ENCODE data around the gene LTBP3. TPM values are rescaled to one million over a fixed set of nuclear protein-coding genes. Genes with fewer than 3 reads are reported as not detected.
A peak's percentile ranks its signal among the peaks of the same experiment; 100 is the strongest.

LTBP3 gene
- total RNA-seq, 2 experiments from 2014 or later, result 57.8 to 72.7 TPM

- Mint-ChIP-seq H3K9me3 (ENCODE audit: low read depth) (no peaks in the 10 kb centered on the region), H3K36me3 (ENCODE audit: low read depth) (peaks cover 16% of the 10 kb centered on the region), H3K27me3 (no peaks in the 10 kb centered on the region), H3K4me1 (peaks cover 22% of the 10 kb centered on the region), H3K27ac (peak overlapping the region; percentile 81), H3K4me3 (peak overlapping the region; percentile 72)
- CTCF ChIA-PET, result interaction anchor here (0.5 to 4.9 kb wide), 26 partner anchors 11 to 510 kb away, joined by 3 to 49 read pairs (median 4); partner anchors contain the start of genes EHBP1L1, FAM89B, KCNK7 and PCNX3
- POLR2A ChIA-PET, result interaction anchor here (0.6 to 1.2 kb wide), 3 partner anchors 30 to 72 kb away, joined by 3 read pairs; no protein-coding TSS in a partner anchor
- ATAC-seq (no peak), DNase-seq (no peak)
- intact Hi-C loops (cut with DNase I, micrococcal nuclease), result no loop called here
These were observed 16.8 kb downstream of the LTBP3 start for GRCh38 chr11:65541093-65541982.

DNA sequence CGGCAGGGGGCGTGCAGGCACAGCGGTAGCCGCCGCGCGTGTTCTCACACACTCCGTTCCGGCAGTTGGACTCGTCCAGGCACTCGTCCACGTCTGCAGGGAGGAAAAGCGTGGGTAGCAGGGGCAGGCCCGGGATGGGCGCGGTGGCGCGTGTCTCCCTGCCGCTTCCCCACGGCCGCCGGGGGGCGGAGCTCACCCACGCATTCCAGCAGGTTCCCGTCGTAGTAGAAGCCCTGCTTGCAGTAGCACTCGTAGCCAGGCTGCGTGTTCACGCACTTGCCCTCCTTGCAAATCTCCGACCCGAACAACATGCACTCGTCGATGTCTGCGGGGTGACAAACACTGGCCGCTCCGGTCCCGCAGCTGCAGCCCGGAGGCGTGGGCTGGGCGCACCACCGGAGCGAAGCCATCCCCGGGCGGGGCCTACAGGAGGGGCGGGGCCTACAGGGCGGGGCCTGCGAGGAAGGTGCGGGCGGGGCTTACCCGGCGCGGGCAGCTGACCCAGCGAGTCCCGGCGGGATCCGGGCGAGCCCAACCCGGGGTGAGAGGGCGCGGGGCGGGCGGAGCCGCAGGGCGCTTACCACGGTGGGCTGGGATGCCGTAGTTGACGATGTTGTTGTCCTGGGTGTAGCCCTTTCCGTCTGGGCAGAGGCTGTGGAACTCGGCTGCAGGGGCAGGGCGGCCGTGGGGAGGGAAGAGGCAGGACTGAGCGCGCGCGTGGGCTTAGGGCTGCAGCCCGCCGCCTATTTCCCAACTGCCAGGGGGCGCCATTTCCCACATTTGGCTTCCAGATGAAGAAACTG is 17.7 kb downstream of the LTBP3 start:
- DNase-seq (peak; percentile 93), ATAC-seq (peak; percentile 89)
- intact Hi-C loops (cut with DNase I, micrococcal nuclease), result loop anchor here (1.0 kb wide), 10 partner anchors 15 to 186 kb away; partner anchors contain the start of genes PCNX3 (in 2 of the 2), ZNRD2 (in 2 of the 2), FRMD8 (in 1 of the 2) and SCYL1 (in 1 of the 2)
- peak overlapping the region; percentile 72 for H3K4me3 Mint-ChIP-seq
- H3K27ac Mint-ChIP-seq, result peak overlapping the region; percentile 81
- H3K9me3 Mint-ChIP-seq (ENCODE audit: low read depth), result no peaks in the 10 kb centered on the region
- H3K36me3 Mint-ChIP-seq (ENCODE audit: low read depth), result peaks cover 15% of the 10 kb centered on the region
- H3K4me1 Mint-ChIP-seq, result peaks cover 15% of the 10 kb centered on the region
- CTCF ChIA-PET, result interaction anchor here (0.5 to 4.9 kb wide), 26 partner anchors 10 to 279 kb away, joined by 3 to 49 read pairs (median 4); partner anchors contain the start of genes EHBP1L1, FAM89B, KCNK7 and PCNX3
- POLR2A ChIA-PET, result interaction anchor here (0.5 to 1.4 kb wide), 4 partner anchors 26 to 73 kb away, joined by 3 to 6 read pairs (median 4); partner anchors contain the start of gene FAM89B
- H3K27me3 Mint-ChIP-seq, result no peaks in the 10 kb centered on the region

- Mint-ChIP-seq H3K27ac (no peak overlapping the region), H3K36me3 (ENCODE audit: low read depth) (peaks cover 14% of the 10 kb centered on the region), H3K4me1 (peaks cover 10% of the 10 kb centered on the region), H3K27me3 (no peaks in the 10 kb centered on the region), H3K9me3 (ENCODE audit: low read depth) (no peaks in the 10 kb centered on the region), H3K4me3 (peak overlapping the region; percentile 72)
- CTCF ChIA-PET, result interaction anchor here (0.6 to 4.9 kb wide), 17 partner anchors 14 to 278 kb away, joined by 3 to 49 read pairs (median 4); partner anchors contain the start of genes EHBP1L1, FAM89B, KCNK7 and PCNX3
- DNase-seq (no peak), ATAC-seq (peak; percentile 76)
- intact Hi-C loops (cut with DNase I, micrococcal nuclease), result loop anchor here (1.0 kb wide), 10 partner anchors 15 to 186 kb away; partner anchors contain the start of genes PCNX3 (in 2 of the 2), ZNRD2 (in 2 of the 2), FRMD8 (in 1 of the 2) and SCYL1 (in 1 of the 2)
- POLR2A ChIA-PET, result interaction anchor here (0.5 to 1.4 kb wide), 3 partner anchors 26 to 33 kb away, joined by 3 to 6 read pairs (median 4); partner anchors contain the start of gene FAM89B
These were observed 18.3 kb downstream of the LTBP3 start for GRCh38 chr11:65539744-65540289.

DNA sequence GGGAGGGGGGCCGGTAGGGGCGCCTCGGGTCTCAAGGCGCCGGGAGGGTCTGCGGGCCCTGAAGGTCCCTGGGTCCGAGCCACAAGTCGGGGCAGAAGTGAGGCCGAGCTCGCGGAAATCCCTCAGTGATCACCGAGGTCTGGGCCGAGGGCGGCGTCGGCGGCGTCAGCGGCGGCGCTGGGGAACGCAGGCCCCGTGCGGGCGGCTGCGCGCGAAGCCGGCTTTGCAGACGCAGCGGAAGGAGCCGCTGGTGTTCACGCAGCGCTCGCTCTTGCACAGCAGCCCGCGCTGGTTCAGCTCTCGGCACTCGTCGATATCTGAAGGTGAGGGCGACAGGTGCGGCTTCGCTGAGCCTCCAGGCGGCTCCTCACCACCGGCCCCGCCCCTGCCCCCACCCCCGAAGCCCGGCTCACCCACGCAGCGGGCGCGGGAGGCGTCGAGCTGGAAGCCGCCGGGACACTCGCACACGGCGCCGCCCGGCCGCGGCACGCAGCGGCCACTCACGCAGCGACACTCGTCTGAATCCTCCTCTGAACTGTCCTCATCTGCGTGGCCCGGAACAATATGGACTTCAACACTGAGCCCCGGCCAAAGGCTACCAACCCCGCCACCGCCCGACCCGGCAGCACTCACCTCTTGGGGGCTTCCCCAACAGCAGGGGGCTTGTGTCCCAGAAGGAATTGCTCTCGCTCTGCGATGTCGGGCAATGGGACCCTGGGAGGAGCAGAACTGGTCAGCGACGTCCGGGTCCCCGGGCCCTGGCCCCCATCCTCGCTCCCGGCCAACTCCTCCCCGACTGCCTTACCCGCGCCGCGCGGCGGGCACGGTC is 19.0 kb downstream of the LTBP3 start:
- intact Hi-C loops (cut with DNase I, micrococcal nuclease), result no loop called here
- H3K27me3 Mint-ChIP-seq, result no peaks in the 10 kb centered on the region
- H3K27ac Mint-ChIP-seq, result no peak overlapping the region
- no peak for ATAC-seq
- peaks cover 14% of the 10 kb centered on the region for H3K36me3 Mint-ChIP-seq (ENCODE audit: low read depth)
- ChIA-PET CTCF (interaction anchor here (0.6 to 4.9 kb wide), 5 partner anchors 8 to 122 kb away, joined by 4 to 49 read pairs (median 26); partner anchors contain the start of genes FAM89B, SCYL1 and ZNRD2), POLR2A (interaction anchor here (0.6 to 1.4 kb wide), 3 partner anchors 13 to 206 kb away, joined by 3 to 6 read pairs (median 3); partner anchors contain the start of gene FAM89B)
- no peaks in the 10 kb centered on the region for H3K9me3 Mint-ChIP-seq (ENCODE audit: low read depth)
- H3K4me1 Mint-ChIP-seq, result peaks cover 10% of the 10 kb centered on the region
- DNase-seq, result no peak
- H3K4me3 Mint-ChIP-seq, result no peak overlapping the region

DNA sequence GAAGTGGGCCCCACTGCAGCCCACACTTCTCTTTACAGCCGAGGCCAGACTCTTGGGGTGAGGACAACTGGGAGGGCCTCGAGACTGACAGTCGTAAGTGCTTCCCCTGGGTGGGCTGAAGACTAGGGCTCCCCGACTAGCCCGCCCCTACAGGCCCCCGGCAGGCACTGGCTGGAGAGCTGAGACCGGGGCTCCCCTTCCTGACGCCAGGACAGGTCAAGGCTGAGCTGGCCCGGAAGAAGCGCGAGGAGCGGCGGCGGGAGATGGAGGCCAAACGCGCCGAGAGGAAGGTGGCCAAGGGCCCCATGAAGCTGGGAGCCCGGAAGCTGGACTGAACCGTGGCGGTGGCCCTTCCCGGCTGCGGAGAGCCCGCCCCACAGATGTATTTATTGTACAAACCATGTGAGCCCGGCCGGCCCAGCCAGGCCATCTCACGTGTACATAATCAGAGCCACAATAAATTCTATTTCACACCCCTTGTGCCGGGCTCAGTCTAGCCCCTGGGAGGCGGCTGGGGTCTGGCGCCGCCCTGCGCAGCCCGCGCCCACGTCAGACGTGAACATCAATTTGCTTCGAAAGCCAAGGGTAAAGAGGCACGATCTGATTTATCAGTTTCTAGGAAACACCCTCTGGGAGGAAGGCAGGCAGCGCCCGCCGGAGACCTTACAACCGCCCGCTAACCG is 19.8 kb downstream of the LTBP3 start:
- CTCF ChIA-PET, result interaction anchor here (0.6 to 4.9 kb wide), 4 partner anchors 8 to 153 kb away, joined by 3 to 49 read pairs (median 4); no protein-coding TSS in a partner anchor
- intact Hi-C loops (cut with DNase I, micrococcal nuclease), result no loop called here
- peaks cover 13% of the 10 kb centered on the region for H3K36me3 Mint-ChIP-seq (ENCODE audit: low read depth)

DNA sequence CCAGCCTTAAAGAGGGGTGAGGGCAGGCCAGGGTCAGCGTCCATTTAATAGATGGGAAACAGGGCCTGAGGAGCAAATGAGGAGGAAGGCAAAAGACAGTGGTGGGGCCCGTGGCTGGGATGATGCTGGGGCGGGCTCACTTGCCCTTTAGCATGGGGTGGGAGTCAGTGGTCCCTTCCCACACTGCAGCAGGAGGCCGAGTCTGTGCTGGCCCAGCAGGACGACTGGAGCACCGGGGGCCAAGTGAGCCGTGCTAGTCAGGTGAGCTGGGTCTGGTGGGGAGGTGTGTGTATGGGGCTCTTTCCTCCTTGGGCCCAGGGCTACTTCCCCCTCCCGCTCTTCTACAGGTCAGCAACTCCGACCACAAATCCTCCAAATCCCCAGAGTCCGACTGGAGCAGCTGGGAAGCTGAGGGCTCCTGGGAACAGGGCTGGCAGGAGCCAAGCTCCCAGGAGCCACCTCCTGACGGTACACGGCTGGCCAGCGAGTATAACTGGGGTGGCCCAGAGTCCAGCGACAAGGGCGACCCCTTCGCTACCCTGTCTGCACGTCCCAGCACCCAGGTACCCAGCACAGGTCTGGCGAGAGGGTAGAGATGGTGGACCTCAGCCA is 20.4 kb downstream of the LTBP3 start:
- Mint-ChIP-seq H3K27ac (no peak overlapping the region), H3K27me3 (no peaks in the 10 kb centered on the region), H3K4me1 (peaks cover 10% of the 10 kb centered on the region), H3K9me3 (ENCODE audit: low read depth) (no peaks in the 10 kb centered on the region), H3K4me3 (no peak overlapping the region), H3K36me3 (ENCODE audit: low read depth) (peaks cover 15% of the 10 kb centered on the region)
- ATAC-seq (no peak), DNase-seq (no peak)
- intact Hi-C loops (cut with DNase I, micrococcal nuclease), result no loop called here
- ChIA-PET CTCF (interaction anchor here (0.7 to 4.9 kb wide), 3 partner anchors 8 to 153 kb away, joined by 3 to 49 read pairs (median 3); no protein-coding TSS in a partner anchor), POLR2A (interaction anchor here (0.6 kb wide), 1 partner anchor 420 kb away, joined by 3 read pairs; no protein-coding TSS in a partner anchor)

More for the DNA sequence above, 19.8 kb downstream of the LTBP3 start:
- Mint-ChIP-seq H3K27me3 (no peaks in the 10 kb centered on the region), H3K4me1 (peaks cover 10% of the 10 kb centered on the region), H3K9me3 (ENCODE audit: low read depth) (no peaks in the 10 kb centered on the region), H3K4me3 (peak overlapping the region; percentile 17), H3K27ac (no peak overlapping the region)
- POLR2A ChIA-PET, result interaction anchor here (0.6 to 0.7 kb wide), 3 partner anchors 13 to 420 kb away, joined by 3 read pairs; no protein-coding TSS in a partner anchor
- DNase-seq (no peak), ATAC-seq (no peak)

GRCh38 chr11:65537296-65537597 is 20.9 kb downstream of the LTBP3 start:
- CTCF ChIA-PET, result interaction anchor here (0.6 to 1.0 kb wide), 3 partner anchors 111 to 221 kb away, joined by 3 read pairs; no protein-coding TSS in a partner anchor
- H3K27ac Mint-ChIP-seq, result no peak overlapping the region
- H3K36me3 Mint-ChIP-seq (ENCODE audit: low read depth), result peaks cover 13% of the 10 kb centered on the region

DNA sequence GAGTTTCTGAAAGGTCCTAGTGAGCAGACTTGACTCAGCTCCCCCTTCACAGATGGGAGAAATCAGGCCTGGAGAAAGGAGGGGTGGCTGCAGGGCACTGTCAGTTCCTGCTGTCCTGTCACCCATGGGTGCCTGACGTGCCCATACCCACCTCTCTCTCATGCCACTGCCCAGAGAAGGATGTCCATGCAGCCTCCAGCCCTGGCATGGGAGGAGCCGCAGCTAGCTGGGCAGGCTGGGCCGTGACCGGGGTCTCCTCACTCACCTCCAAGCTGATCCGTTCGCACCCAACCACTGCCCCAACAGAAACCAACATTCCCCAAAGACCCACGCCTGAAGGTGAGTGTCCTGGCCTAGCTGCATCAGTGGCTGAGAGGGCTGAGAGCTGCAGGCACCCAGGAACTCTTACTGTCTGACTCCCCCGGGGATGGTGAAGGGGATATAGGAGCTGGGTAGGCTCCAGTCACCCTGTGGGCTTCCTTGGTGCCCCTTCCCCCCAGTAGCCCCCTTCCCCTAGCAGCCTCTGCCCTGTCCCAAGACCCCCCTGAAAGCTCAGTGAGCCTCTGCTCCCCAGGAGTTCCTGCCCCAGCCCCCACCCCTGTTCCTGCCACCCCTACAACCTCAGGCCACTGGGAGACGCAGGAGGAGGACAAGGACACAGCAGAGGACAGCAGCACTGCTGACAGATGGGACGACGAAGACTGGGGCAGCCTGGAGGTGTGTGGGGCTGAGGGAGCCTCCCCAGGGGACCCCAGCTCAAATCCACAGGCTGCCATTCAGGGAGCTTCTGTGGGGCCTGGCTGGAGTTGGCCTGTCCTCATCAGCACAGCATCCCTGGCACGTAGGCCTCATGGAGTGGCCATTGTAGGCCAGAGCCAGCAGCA is 21.5 kb downstream of the LTBP3 start:
- Mint-ChIP-seq H3K36me3 (ENCODE audit: low read depth) (peaks cover 17% of the 10 kb centered on the region), H3K4me3 (no peak overlapping the region), H3K4me1 (peaks cover 6% of the 10 kb centered on the region), H3K27ac (no peak overlapping the region), H3K9me3 (ENCODE audit: low read depth) (no peaks in the 10 kb centered on the region), H3K27me3 (no peaks in the 10 kb centered on the region)
- ChIA-PET POLR2A (interaction anchor here (0.5 to 0.9 kb wide), 4 partner anchors 37 to 316 kb away, joined by 3 read pairs; no protein-coding TSS in a partner anchor), CTCF (interaction anchor here (0.6 to 1.3 kb wide), 4 partner anchors 9 to 220 kb away, joined by 3 to 4 read pairs (median 3); no protein-coding TSS in a partner anchor)
- DNase-seq, result no peak
- ATAC-seq, result no peak
- intact Hi-C loops (cut with DNase I, micrococcal nuclease), result no loop called here

More at GRCh38 chr11:65537296-65537597, 20.9 kb downstream of the LTBP3 start:
- intact Hi-C loops (cut with DNase I, micrococcal nuclease), result no loop called here
- POLR2A ChIA-PET, result interaction anchor here (0.9 kb wide), 1 partner anchor 38 kb away, joined by 3 read pairs; no protein-coding TSS in a partner anchor
- Mint-ChIP-seq H3K4me1 (peaks cover 10% of the 10 kb centered on the region), H3K9me3 (ENCODE audit: low read depth) (no peaks in the 10 kb centered on the region), H3K4me3 (no peak overlapping the region), H3K27me3 (no peaks in the 10 kb centered on the region)
- DNase-seq, result no peak
- no peak for ATAC-seq
